ENCODE data around the gene HERC4.
"Not testable (repeated sequence)": the region's sequence is repeated elsewhere in the genome, so short reads cannot be mapped to it uniquely, and the experiment has no call there.

The HERC4 gene

DNA sequence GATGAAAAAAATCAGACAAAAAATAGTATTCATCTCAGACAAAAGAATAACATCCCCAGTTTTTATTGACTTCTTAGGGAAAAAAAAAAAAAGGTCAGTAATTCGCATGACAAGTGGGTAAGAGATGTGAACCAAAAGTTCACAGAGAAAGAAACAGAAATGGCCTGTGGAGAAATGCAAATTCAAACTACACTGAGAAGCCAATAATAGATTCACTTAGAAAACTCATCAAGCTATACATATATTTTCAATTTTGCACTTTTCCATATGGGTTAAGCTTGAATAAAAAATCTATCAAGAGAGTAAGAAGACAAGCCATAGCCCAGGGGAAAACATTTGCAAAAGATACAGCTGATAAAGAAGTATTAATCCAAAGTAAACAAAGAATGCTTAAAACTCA is 28.0 kb downstream of the HERC4 start:
- no peak for DNase-seq

DNA sequence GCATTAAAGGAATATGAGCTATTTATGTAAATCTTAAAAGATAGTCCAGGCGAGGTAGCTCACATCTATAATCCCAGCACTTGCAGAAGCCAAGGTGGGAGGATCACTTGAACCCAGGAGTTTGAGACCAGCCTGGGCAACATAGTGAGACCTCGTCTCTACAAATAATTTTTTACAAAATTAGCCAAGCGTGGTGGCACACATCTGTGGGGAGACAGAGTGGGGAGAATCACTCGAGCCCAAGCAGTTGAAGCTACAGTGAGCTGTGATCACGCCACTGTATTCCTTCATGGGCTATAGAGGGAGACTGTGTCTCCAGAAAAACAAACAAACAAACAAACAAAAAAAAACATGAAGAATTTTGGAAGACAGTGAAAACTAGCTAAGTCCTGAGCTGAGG is 28.4 kb downstream of the HERC4 start:
- no peak for DNase-seq

DNA sequence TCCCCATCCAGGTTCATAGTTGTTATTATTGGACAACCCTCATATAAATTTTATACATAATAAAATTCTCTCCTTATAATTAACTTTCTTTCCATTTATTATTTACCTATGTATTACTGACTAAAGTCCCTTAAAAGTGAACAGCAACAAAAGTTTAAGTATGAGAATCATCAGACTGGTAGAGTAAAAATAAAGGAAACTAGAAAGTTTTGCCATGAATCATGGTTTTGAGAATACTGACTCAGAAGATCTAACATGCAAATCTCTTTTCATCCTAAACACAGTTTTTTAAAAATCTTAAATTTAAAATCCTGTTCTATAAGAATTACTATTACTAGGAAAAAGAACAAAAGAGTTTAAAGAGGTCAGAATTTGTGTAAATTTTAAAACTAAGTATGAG is 32.1 kb downstream of the HERC4 start:
- DNase-seq: no peak

DNA sequence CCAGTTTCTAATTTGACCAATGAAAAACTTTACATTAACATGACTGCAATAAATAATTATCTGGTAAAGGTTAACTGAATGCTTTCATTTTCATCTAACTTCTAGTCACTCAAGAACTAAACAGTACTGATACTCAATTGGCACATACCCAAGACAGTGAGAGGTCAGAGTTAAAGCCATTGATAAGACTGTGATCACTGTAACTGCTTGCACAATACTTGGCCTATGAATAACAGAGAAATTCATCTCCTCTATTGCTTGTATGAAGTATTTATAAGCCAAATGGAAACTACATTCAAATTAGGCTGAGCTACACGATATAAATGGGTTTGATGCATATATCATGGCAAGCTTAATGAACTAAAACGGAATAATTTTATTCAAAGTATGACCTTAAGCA is 43.0 kb downstream of the HERC4 start:
- DNase-seq: no peak

DNA sequence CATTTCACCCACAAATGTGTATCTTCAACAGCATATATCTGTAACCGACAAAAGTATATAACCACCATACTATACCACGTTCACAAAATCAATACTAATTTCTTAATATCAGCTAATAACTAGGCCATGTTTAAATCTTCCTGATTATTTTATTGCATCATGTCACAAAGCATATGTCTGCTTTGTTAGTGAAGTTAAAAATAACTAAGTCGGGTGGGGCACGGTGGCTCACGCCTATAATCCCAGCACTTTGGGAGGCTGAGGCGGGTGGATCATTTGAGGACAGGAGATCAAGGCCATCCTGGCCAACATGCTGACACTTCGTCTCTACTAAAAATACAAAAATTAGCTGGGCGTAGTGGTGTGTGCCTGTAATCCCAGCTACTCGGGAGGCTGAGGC is 47.7 kb downstream of the HERC4 start:
- DNase-seq: no peak

DNA sequence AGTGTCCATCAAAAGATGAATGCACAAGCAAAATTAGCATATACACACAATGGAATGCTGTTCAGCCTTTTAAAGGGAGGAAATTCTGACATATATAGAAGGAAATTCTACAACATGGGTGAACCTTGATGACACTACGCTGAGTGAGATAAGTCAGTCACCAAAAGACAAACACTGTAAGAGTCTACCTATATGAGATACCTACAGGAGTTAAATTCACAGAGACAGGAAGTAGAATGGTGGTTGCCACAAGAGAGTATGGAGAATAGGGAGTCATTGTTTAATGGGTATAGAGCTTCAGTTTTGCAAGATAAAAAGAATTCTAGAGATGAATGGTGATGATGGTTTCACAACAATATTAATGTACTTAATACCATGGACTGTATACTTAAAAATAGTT is 51.8 kb downstream of the HERC4 start:
- DNase-seq: no peak

DNA sequence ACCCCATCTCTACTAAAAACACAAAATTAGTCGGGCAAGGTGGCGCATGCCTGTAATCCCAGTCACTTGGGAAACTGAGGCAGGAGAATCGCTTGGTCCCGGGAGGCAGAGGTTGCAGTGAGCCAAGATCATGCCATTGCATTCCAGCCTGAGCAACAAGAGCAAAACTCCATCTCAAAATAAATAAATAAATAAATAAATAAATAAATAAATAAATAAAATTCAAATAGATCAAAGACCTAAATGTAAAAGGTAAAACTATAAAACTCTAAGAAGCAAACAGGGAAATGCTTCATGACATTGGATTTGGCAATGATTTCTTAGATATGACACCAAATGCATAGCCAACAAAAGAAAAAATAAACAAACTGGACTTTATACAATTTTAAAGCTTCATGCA is 52.8 kb downstream of the HERC4 start:
- DNase-seq: not testable (repeated sequence)

DNA sequence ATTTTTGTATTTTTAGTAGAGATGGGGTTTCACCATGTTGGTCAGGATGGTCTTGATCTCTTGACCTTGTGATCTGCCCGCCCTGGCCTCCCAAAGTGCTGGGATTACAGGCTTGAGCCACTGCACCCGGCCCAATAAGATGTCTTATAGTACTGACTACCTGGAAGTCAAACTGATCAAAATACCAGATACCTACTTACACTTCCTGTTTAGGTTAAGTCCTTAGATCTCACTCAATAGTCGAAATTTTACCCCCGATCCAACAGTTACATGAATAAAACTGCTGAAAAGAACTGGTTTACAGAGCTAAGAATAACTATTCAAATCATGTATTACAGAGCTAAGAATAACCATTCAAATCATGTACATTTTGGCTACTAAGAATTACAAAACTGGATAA is 58.6 kb downstream of the HERC4 start:
- DNase-seq: not testable (repeated sequence)

DNA sequence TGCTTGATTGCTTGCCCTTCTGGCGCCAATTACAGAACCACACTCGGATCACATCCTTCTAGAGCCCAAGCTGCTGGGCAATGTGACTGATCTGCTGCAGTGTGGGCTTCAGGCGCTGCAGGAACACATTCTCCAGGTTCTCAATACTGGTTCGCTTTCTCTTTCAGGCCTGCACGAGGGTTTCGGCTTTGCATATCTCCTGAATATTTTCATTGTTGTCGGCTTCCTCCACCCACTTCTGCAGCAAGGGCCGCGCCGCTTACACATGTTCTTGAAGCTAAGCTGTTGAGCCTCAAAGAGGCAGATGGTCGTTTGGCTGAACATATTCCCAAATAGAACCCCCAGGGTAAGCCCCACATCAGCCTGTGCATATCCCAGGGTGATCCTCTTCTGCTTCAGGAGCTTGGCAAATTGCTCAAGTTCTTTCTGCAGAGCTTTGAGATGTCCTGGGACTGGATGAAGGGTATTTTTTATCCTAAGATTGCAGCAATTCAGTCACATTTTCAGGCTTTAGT is 64.6 kb downstream of the HERC4 start:
- DNase-seq: no peak

DNA sequence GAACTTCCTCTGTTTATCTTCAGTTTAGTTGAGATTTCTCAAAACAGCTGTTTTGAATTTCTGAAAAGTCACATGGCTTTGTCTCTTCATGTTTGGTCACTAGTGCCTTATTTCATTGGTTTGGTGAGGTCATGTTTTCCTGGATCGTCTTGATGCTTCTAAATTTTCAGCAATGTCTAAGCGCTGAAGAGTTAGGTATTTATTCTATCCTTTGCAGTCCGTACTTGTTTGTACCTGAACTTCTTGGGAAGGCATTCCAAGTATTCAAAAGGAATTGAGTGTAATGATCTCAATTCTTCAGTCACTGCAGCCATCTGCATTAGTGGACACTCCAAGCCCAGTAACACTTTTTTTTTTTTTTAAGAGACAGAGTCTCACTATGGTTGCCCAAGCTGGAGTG is 67.7 kb downstream of the HERC4 start:
- no peak for DNase-seq

DNA sequence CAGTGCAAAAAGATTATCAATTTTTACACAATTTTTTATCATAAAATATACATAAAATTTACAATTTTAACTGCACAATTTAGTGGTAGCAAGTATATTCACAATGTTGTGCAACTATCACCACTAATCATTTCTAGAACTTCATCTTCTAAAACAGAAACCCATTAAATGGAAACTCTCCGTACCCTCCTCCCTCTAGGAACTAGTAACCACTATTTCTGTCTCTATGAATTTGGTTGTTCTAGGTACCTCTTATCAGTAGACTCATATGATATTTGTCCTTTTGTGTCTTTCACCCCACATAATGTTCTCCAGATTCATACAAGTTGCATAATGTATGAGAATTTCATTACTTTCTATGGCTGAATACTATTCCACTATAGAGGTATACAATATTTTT is 73.5 kb downstream of the HERC4 start:
- DNase-seq: no peak

DNA sequence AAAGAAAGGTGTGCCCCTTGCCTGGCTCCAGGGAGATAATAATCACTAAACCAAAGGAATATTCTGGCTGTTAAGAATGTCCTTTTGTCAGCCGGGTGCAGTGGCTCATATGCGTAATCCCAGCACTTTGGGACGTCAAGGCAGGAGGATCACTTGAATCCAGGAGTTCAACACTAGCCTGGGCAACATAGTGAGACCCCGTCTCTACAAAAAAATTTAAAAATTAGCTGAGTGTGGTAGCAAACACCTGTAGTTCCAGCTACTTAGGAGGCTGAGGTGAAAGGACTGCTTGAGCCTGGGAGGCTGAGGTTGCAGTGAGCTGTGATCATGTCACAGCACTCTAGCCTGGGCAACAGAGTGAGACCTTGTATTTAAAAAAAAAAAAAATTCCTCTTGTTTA is 74.1 kb downstream of the HERC4 start:
- DNase-seq: no peak

DNA sequence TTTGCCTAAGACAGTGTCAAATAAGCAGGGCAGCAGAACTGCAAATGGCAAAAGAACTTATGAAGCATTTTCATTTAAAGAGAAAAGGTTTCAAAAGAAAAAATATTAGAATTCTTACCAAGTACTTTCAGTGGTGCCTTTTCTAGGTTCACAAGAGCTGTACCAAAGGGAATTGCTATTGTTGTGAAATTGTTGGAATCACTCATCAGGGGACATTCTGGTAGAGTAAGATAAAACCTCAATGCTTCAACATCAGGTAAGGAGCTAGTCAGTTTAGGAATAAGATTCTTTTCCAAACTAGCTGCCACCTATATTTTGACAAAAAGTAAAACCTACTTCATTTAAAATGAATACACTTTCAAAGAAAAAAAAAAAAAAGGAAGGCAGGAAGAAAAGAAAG is 85.0 kb downstream of the HERC4 start:
- DNase-seq: no peak

DNA sequence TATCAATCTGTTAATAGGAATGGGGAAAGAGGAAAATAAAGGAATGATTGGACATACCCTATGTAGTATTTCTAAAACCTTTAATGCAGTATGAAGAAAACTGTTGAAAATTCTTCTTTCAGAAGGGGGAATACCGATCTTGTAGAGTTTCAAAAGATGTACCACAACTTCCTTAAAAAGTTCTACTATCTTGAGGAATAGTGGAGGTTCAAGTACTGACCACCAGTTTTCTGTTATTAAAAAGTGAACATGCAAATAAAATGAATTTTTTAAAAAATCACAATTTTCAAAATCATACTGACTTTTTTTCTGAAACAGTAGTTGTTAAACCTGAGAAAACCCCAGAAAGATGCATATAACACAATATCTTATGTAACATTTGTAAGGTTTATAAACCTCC is 86.5 kb downstream of the HERC4 start:
- no peak for DNase-seq

DNA sequence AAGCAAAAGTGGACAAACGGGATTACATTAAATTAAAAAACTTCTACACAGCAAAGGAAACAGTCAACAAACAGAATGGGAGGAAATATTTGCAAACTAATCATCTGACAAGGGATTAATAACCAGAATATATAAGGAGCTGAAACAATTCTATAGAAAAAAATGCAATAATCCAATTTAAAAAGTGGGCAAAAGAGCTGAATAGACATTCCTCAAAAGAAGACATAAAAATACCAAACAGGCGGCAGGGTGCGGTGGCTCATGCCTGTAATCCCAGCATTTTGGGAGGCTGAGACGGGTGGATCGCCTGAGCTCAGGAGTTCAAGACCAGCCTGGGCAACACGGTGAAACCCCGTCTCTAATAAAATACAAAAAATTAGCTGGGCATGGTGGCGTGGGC is 92.5 kb downstream of the HERC4 start:
- not testable (repeated sequence) for DNase-seq

DNA sequence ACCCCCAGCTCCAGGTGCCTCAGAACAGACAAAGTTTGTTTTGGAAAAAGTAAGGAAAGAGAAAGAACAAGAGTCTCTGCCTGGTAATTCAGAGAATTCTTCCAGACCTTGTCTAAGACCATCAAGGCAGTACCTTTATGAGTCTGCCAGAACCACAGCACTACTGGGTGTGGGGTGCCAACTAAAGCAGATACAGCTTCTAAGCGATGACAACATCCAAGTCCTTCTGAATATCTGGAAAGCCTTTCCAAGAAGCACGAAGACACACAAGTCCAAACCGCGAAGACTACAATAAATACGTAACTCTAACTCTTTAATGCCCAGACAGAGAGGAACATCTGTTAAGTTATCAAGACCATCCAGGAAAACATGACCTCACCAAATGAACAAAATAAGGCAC is 96.3 kb downstream of the HERC4 start:
- no peak for DNase-seq

DNA sequence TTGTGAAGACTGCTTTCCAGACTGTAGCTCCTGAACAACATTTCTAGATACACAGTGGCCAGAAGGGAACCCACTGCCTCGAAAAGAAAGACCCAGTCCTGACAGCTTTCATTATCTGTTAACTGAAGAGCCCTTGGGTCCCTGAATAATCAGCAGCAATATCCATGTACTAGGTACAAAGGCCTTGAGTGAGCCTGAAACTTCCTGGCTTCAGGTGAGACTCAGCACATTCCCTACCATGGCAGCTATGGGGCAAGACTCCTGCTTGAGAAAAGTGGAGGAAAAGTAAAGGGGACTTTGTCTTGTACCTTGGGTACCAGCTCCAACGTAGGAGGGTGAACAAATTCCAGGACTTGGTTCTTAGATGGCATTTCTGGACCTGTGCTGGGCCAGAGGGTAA is 97.8 kb downstream of the HERC4 start:
- no peak for DNase-seq

DNA sequence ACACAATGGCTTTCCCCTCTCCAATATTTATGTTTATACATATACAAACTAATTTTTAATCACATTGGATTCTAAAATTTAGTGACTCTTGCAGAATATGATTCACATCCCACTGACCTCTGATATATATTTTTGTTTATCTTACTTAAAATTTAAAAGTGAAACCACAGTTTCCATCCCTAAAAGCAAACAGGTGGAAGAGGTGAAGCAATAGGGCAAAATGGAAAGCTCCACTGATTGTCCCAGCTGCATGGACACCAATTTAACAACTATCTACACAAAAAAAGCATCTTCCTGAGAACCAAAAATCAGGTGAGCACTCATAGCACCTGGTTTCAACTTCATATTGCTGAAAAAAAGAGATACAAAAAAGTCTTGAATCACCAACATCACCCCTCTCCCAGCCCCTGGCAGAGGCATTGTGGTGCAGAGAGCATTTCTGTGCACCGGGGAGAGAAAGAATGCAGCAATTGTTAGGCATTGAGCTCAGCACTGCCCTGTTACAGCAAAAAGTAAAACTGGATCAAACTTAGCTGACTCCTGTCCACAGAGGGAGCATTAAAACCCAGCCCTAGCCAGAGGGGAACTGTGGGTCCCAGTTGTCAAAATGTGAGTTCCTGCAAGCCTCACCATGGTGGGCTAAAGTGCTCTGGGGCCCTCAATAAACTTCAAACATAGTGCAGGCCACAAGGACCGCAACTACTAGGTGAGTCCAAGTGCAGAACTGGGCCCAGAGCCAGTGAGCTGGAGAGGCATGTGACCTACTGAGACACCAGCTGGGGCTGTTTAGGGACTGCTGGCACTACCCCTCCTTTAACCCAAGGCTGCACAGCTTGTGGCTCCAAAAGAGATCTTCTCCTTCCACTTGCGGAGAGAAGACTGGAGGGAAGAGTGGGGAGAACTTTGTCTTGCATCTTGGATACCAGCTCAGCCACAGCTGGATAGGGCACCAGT is 98.5 kb downstream of the HERC4 start:
- no peak for DNase-seq

DNA sequence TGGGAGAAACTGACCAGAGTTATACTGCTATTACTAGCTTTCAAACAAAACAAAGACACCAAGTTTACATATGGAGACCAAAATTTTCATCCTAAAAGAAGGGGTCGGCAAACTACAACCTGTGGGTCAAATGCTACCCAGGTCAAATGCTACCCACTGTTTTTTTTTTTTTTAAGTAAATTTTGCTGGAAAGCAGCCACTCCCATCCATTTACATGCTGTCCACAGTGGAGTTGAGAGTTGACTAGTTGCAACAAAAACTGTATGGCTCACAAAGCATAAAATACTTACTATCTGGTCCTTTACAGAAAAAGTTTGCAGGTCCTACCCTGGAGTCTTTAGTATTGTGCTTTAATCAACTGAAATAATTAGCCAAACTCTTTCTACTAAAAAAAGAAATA is 99.2 kb downstream of the HERC4 start:
- no peak for DNase-seq

DNA sequence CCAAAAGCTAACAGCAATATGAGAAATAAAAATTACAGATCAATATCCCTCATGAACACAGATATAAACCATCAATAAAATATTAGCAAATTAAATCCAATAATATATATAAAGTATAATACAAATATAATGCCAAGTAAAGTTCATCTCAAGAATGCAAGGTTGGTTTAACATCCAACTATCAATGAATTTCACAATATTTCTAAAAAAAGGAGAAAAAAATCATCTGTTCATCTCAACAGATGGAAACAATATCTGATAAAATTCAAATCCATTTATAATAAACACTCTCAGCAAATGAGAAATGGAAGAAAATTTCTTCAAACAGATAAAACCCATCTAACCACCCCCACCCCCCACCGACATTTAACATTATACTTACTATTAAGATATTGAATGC is 103.8 kb downstream of the HERC4 start:
- DNase-seq: no peak

DNA sequence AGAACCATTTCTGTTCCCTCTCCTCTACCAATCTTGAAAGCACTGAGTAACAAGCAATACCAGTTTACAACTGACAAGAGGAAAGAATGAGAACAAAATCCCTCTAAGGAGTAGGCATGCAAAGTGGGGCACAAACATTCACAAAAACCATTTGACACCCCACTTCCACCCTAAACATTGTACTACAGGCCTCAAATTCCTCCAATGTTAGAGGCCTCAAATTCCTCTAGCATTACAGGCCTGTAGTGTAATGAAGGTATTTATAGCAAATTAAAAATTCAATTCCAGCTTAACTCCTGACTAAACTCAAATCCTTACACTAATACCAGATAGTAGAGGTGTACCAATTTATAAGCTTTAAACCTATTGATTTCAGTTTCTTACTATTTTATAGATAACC is 105.2 kb downstream of the HERC4 start:
- no peak for DNase-seq

DNA sequence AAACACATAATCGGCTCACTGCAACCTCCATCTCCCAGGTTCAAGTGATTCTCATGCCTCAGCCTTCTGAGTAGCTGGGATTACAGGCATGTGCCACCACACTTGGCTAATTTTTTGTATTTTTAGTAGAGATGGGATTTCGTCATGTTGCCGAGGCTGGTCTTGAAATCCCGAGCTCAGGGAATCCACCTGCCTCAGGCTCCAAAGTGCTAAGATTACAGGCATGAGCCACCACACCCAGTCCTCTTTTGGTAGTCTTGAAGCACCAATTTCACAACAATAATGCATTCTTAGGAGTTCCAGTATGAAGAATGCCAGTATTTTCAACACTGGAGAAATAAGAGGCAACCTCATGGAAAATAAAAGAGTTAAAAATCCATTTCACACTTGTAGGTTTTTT is 109.0 kb downstream of the HERC4 start:
- DNase-seq: not testable (repeated sequence)

DNA sequence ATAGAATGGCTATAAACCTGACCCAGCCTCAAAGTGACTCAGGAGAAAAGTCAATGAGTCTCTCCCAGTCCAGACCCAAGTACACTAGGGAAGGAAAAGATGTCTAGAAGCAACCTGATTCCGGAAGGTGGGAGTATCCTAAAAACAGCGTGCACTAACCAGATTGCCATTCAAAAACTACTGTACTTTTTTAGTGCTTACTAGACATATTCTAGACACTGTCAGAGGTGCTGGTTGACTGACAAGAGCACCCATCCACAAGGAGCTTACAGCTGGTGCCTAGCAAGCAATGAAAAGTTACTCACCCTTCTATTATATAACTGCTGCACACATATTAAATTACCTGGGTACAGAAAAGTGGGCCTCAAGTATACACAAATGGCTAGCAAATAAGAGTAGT is 109.6 kb downstream of the HERC4 start:
- no peak for DNase-seq

DNA sequence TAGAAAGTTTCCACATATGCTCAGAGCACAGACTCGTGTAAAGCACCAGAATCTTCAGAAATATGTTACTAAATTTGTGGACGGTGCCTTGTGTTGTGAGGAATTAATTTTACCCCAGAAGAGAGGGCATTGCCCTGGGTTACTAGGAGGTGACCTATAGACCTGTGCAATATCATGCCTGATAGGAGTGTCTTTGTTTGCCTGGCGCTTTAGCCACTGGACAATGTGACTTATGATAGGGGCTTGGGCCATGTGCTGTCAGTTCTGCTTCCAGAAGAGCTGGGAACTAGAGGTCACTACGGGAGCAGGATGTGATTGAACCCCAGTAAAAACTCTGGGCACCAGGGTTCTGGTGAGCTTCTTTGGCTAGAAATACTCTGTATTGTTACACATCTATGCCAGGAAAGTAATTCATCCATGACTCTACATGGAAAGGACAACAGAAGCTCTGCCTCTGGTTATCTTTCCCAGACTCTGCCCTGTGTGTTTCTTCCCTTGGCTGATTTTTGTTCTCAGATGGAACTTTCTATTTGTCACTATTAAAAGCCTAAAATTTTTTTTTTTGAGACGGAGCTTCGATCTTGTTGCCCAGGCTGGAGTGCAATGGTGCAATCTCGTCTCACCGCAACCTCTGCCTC is 115.1 kb downstream of the HERC4 start:
- DNase-seq: no peak

Measured in activated T-cell treated with anti-CD3 and anti-CD28 coated beads, Interleukin-2, amount 50 U/mL, for 1 hour (primary cell).